Immature natural killer cell (primary cell): Measurements from ENCODE around the gene KIF3C. TPM values are rescaled to one million over a fixed set of nuclear protein-coding genes. Genes with fewer than 3 reads are reported as not detected.
"Not testable (repeated sequence)": the region's sequence is repeated elsewhere in the genome, so short reads cannot be mapped to it uniquely, and the experiment has no call there.

ENCODE experiments used
- DNase-seq, 3 donors: peaks; one replicate each; pipeline ENCODE4 v3.0.0; 2022; ENCODE audit warnings: mixed read lengths in 1 of 3
- H3K27ac Mint-ChIP-seq, 6 donors: one replicate each; pipeline ENCODE4 v1.8.0; 2020; ENCODE audit warnings: mixed read lengths in 6 of 6, mild to moderate bottlenecking in 5 of 6, inconsistent platforms in 4 of 6, moderate library complexity in 3 of 6
- H3K27me3 Mint-ChIP-seq, 3 donors: one replicate each; pipeline ENCODE4 v1.8.0; 2020 to 2021; ENCODE audit warnings: low read depth in 3 of 3, mild to moderate bottlenecking in 3 of 3, mixed read lengths in 3 of 3, moderate library complexity in 3 of 3, inconsistent platforms in 1 of 3
- H3K36me3 Mint-ChIP-seq, 3 donors: one replicate each; pipeline ENCODE4 v1.8.0; 2020; ENCODE audit warnings: mixed read lengths in 3 of 3, inconsistent platforms in 2 of 3, mild to moderate bottlenecking in 2 of 3
- H3K4me1 Mint-ChIP-seq, 2 donors: one replicate each; pipeline ENCODE4 v1.8.0; 2020; ENCODE audit warnings: inconsistent platforms in 2 of 2, mild to moderate bottlenecking in 2 of 2, mixed read lengths in 2 of 2, moderate library complexity in 1 of 2
- H3K4me3 Mint-ChIP-seq, 5 donors: one replicate each; pipeline ENCODE4 v1.8.0; 2020; ENCODE audit warnings: mild to moderate bottlenecking in 5 of 5, mixed read lengths in 5 of 5, inconsistent platforms in 3 of 5, moderate library complexity in 3 of 5
- H3K9me3 Mint-ChIP-seq, 6 donors: one replicate each; pipeline ENCODE4 v1.8.0; 2020; ENCODE audit warnings: mild to moderate bottlenecking in 6 of 6, mixed read lengths in 6 of 6, inconsistent platforms in 4 of 6, moderate library complexity in 3 of 6
- polyA plus RNA-seq, 3 donors: library from polyadenylated mRNA; unstranded; fragments of 300-500 nt; fragmentation: Illumina TruSeq; gene quantifications; one replicate each; pipeline ENCODE4 v1.2.3, GENCODE V29; 2021

Gene KIF3C
- polyA plus RNA-seq, 3 donors from 2014 or later, result 1.6 to 2.5 TPM; not detected in 1

GRCh38 chr2:25964891-25965290 lies 17.4 kb downstream of the KIF3C start:
- Mint-ChIP-seq H3K27me3 (peaks cover 0 to 1% (median 1%) of the 10 kb centered on the region in 3 donors), H3K36me3 (peaks cover 0 to 1% (median 0%) of the 10 kb centered on the region in 3 donors), H3K4me3 (no peak overlapping the region), H3K9me3 (no peaks in the 10 kb centered on the region), H3K4me1 (peaks cover 6 to 9% of the 10 kb centered on the region in 2 donors), H3K27ac (no peak overlapping the region)
- no peak for DNase-seq

- Mint-ChIP-seq H3K9me3 (no peaks in the 10 kb centered on the region), H3K4me1 (peaks cover 6 to 9% of the 10 kb centered on the region in 2 donors), H3K4me3 (no peak overlapping the region), H3K27ac (peak overlapping the region in 2 of 6 donors; percentile 0 to 18), H3K27me3 (peaks cover 0 to 3% (median 1%) of the 10 kb centered on the region in 3 donors), H3K36me3 (no peaks in the 10 kb centered on the region)
- DNase-seq, result no peak
Measured at GRCh38 chr2:25960920-25961319, 21.4 kb downstream of the KIF3C start.

GRCh38 chr2:25960396-25960795 lies 21.9 kb downstream of the KIF3C start:
- no peaks in the 10 kb centered on the region for H3K9me3 Mint-ChIP-seq
- DNase-seq, result no peak
- peaks cover 6 to 9% of the 10 kb centered on the region in 2 donors for H3K4me1 Mint-ChIP-seq
- no peak overlapping the region for H3K4me3 Mint-ChIP-seq
- H3K36me3 Mint-ChIP-seq, result no peaks in the 10 kb centered on the region
- H3K27ac Mint-ChIP-seq, result peak overlapping the region in 1 of 6 donors; percentile 28
- peaks cover 0 to 3% (median 1%) of the 10 kb centered on the region in 3 donors for H3K27me3 Mint-ChIP-seq

GRCh38 chr2:25958611-25959010 lies 23.7 kb downstream of the KIF3C start:
- not testable (repeated sequence) for H3K4me3 Mint-ChIP-seq, H3K4me1 Mint-ChIP-seq, H3K9me3 Mint-ChIP-seq, DNase-seq, H3K27me3 Mint-ChIP-seq, H3K36me3 Mint-ChIP-seq
- peak overlapping the region in 1 of 6 donors; percentile 20 for H3K27ac Mint-ChIP-seq

- Mint-ChIP-seq H3K27ac (peak overlapping the region in 1 of 6 donors; percentile 70), H3K36me3 (no peaks in the 10 kb centered on the region), H3K9me3 (no peaks in the 10 kb centered on the region), H3K4me3 (no peak overlapping the region), H3K4me1 (peaks cover 6 to 9% of the 10 kb centered on the region in 2 donors), H3K27me3 (peaks cover 0 to 3% (median 0%) of the 10 kb centered on the region in 3 donors)
- no peak for DNase-seq
Measured at GRCh38 chr2:25957743-25958142, 24.6 kb downstream of the KIF3C start.

GRCh38 chr2:25955869-25956535 lies 26.3 kb downstream of the KIF3C start:
- H3K9me3 Mint-ChIP-seq, result no peaks in the 10 kb centered on the region
- H3K27ac Mint-ChIP-seq, result peak overlapping the region in 1 of 6 donors; percentile 17
- DNase-seq, result no peak
- peaks cover 0 to 3% (median 0%) of the 10 kb centered on the region in 3 donors for H3K27me3 Mint-ChIP-seq
- H3K36me3 Mint-ChIP-seq, result no peaks in the 10 kb centered on the region
- no peak overlapping the region for H3K4me3 Mint-ChIP-seq
- peaks cover 3 to 6% of the 10 kb centered on the region in 2 donors for H3K4me1 Mint-ChIP-seq

- Mint-ChIP-seq H3K9me3 (no peaks in the 10 kb centered on the region), H3K36me3 (no peaks in the 10 kb centered on the region), H3K4me1 (peaks cover 0 to 3% of the 10 kb centered on the region in 2 donors), H3K27me3 (peaks cover 0 to 3% (median 0%) of the 10 kb centered on the region in 3 donors), H3K4me3 (no peak overlapping the region), H3K27ac (no peak overlapping the region)
- no peak for DNase-seq
Measured at GRCh38 chr2:25955036-25955435, 27.3 kb downstream of the KIF3C start.

GRCh38 chr2:25954199-25954752 lies 28.0 kb downstream of the KIF3C start:
- no peak for DNase-seq
- Mint-ChIP-seq H3K27me3 (peaks cover 0 to 1% (median 0%) of the 10 kb centered on the region in 3 donors), H3K36me3 (no peaks in the 10 kb centered on the region), H3K4me3 (no peak overlapping the region), H3K27ac (no peak overlapping the region), H3K4me1 (peaks cover 0 to 3% of the 10 kb centered on the region in 2 donors), H3K9me3 (no peaks in the 10 kb centered on the region)

GRCh38 chr2:25951071-25951547 lies 31.2 kb downstream of the KIF3C start:
- peak; percentile 46 to 62 (median 57) for DNase-seq
- H3K4me3 Mint-ChIP-seq, result no peak overlapping the region
- no peaks in the 10 kb centered on the region for H3K36me3 Mint-ChIP-seq
- H3K27ac Mint-ChIP-seq, result no peak overlapping the region
- H3K27me3 Mint-ChIP-seq, result no peaks in the 10 kb centered on the region
- H3K9me3 Mint-ChIP-seq, result peaks cover 0 to 4% (median 0%) of the 10 kb centered on the region in 6 donors
- H3K4me1 Mint-ChIP-seq, result peaks cover 0 to 3% of the 10 kb centered on the region in 2 donors

- DNase-seq, result no peak
- H3K9me3 Mint-ChIP-seq, result peaks cover 0 to 4% (median 0%) of the 10 kb centered on the region in 6 donors
- H3K4me1 Mint-ChIP-seq, result peaks cover 0 to 3% of the 10 kb centered on the region in 2 donors
- H3K4me3 Mint-ChIP-seq, result no peak overlapping the region
- H3K27ac Mint-ChIP-seq, result no peak overlapping the region
- H3K36me3 Mint-ChIP-seq, result no peaks in the 10 kb centered on the region
- H3K27me3 Mint-ChIP-seq, result no peaks in the 10 kb centered on the region
Measured at GRCh38 chr2:25948437-25948836, 33.9 kb downstream of the KIF3C start.

- no peaks in the 10 kb centered on the region for H3K9me3 Mint-ChIP-seq
- peaks cover 0 to 4% (median 0%) of the 10 kb centered on the region in 3 donors for H3K36me3 Mint-ChIP-seq
- peaks cover 0 to 1% (median 0%) of the 10 kb centered on the region in 3 donors for H3K27me3 Mint-ChIP-seq
- DNase-seq, result no peak
- no peaks in the 10 kb centered on the region for H3K4me1 Mint-ChIP-seq
- no peak overlapping the region for H3K27ac Mint-ChIP-seq
- H3K4me3 Mint-ChIP-seq, result no peak overlapping the region
Measured at GRCh38 chr2:25941042-25941441, 41.3 kb downstream of the KIF3C start.

- no peak for DNase-seq
- no peak overlapping the region for H3K4me3 Mint-ChIP-seq
- H3K36me3 Mint-ChIP-seq, result peaks cover 0 to 4% (median 0%) of the 10 kb centered on the region in 3 donors
- H3K27ac Mint-ChIP-seq, result peak overlapping the region in 1 of 6 donors; percentile 49
- H3K27me3 Mint-ChIP-seq, result peaks cover 0 to 1% (median 0%) of the 10 kb centered on the region in 3 donors
- no peaks in the 10 kb centered on the region for H3K9me3 Mint-ChIP-seq
- no peaks in the 10 kb centered on the region for H3K4me1 Mint-ChIP-seq
Measured at GRCh38 chr2:25939257-25939668, 43.0 kb downstream of the KIF3C start.

- no peak for DNase-seq
- H3K9me3 Mint-ChIP-seq, result no peaks in the 10 kb centered on the region
- no peak overlapping the region for H3K27ac Mint-ChIP-seq
- no peak overlapping the region for H3K4me3 Mint-ChIP-seq
- peaks cover 0 to 4% (median 0%) of the 10 kb centered on the region in 3 donors for H3K36me3 Mint-ChIP-seq
- H3K4me1 Mint-ChIP-seq, result no peaks in the 10 kb centered on the region
- peaks cover 0 to 1% (median 0%) of the 10 kb centered on the region in 3 donors for H3K27me3 Mint-ChIP-seq
Measured at GRCh38 chr2:25938345-25938744, 44.0 kb downstream of the KIF3C start.

GRCh38 chr2:25936889-25937545 lies 45.3 kb downstream of the KIF3C start:
- no peak overlapping the region for H3K4me3 Mint-ChIP-seq
- peaks cover 0 to 1% (median 0%) of the 10 kb centered on the region in 3 donors for H3K27me3 Mint-ChIP-seq
- H3K4me1 Mint-ChIP-seq, result no peaks in the 10 kb centered on the region
- DNase-seq, result no peak
- peaks cover 0 to 4% (median 0%) of the 10 kb centered on the region in 3 donors for H3K36me3 Mint-ChIP-seq
- H3K9me3 Mint-ChIP-seq, result no peaks in the 10 kb centered on the region
- H3K27ac Mint-ChIP-seq, result no peak overlapping the region
